Mucosa of rectum (tissue), 2 donors: Measurements from ENCODE around the gene SSBP1.

ENCODE experiments used
- H3K27ac ChIP-seq, 2 donors: one replicate each; pipeline ENCODE4 v1.7.0; 2013; ENCODE audit warnings: inconsistent platforms in 2 of 2, low read depth in 2 of 2, low read length in 2 of 2
- H3K27me3 ChIP-seq, 2 donors: one replicate each; pipeline ENCODE4 v1.7.0; 2013; ENCODE audit warnings: low read length in 2 of 2; ENCODE audit not compliant: control insufficient read depth in 2 of 2, insufficient read depth in 2 of 2
- H3K36me3 ChIP-seq, 2 donors: one replicate each; pipeline ENCODE4 v1.7.0; 2013; ENCODE audit warnings: low read length in 2 of 2; ENCODE audit not compliant: control insufficient read depth in 2 of 2, insufficient read depth in 2 of 2
- H3K4me1 ChIP-seq, 2 donors: one replicate each; pipeline ENCODE4 v1.7.0; 2013; ENCODE audit warnings: low read length in 2 of 2, mild to moderate bottlenecking in 1 of 2; ENCODE audit not compliant: control insufficient read depth in 2 of 2, insufficient read depth in 2 of 2
- H3K4me3 ChIP-seq, 2 donors: one replicate each; pipeline ENCODE4 v1.7.0; 2013; ENCODE audit warnings: low read length in 2 of 2
- H3K9ac ChIP-seq, 2 donors: one replicate each; pipeline ENCODE4 v1.7.0; 2013; ENCODE audit warnings: low read length in 2 of 2, low read depth in 1 of 2, mild to moderate bottlenecking in 1 of 2
- H3K9me3 ChIP-seq, 2 donors: one replicate each; pipeline ENCODE4 v1.7.0; 2013; ENCODE audit warnings: low read length in 2 of 2; ENCODE audit not compliant: control insufficient read depth in 2 of 2
- donor health status: healthy.
- donor health status: Normal muscosa, but diverticular disease.

Gene SSBP1

GRCh38 chr7:141708351-141708750 lies 29.8 kb upstream of the SSBP1 start, which contains the start of gene WEE2:
TSS of gene WEE2 (plus strand) at chr7:141708353. CDS start at chr7:141708759, 406 bp downstream.
- H3K9me3 ChIP-seq, result no peaks in the 10 kb centered on the region
- H3K27ac ChIP-seq, result no peak within 1 kb of the TSS
- H3K36me3 ChIP-seq, result no peaks in the 10 kb centered on the region
- H3K4me1 ChIP-seq, result peaks cover 11 to 15% of the 10 kb centered on the region in 2 donors
- no peak within 1 kb of the TSS for H3K9ac ChIP-seq
- H3K27me3 ChIP-seq, result no peaks in the 10 kb centered on the region
- H3K4me3 ChIP-seq, result no peak within 1 kb of the TSS

GRCh38 chr7:141709318-141709717 lies 28.8 kb upstream of the SSBP1 start:
- H3K27me3 ChIP-seq, result no peaks in the 10 kb centered on the region
- no peak overlapping the region for H3K27ac ChIP-seq
- H3K4me1 ChIP-seq, result peaks cover 5 to 13% of the 10 kb centered on the region in 2 donors
- no peaks in the 10 kb centered on the region for H3K36me3 ChIP-seq
- H3K4me3 ChIP-seq, result no peak overlapping the region
- no peak overlapping the region for H3K9ac ChIP-seq
- H3K9me3 ChIP-seq, result no peaks in the 10 kb centered on the region

GRCh38 chr7:141709749-141710148 lies 28.4 kb upstream of the SSBP1 start:
- peaks cover under 1 to 10% of the 10 kb centered on the region in 2 donors for H3K4me1 ChIP-seq

GRCh38 chr7:141710301-141710700 lies 27.9 kb upstream of the SSBP1 start:
- Histone ChIP-seq H3K4me3 (no peak overlapping the region), H3K9ac (no peak overlapping the region), H3K36me3 (no peaks in the 10 kb centered on the region), H3K27me3 (no peaks in the 10 kb centered on the region), H3K4me1 (peaks cover 0 to 10% of the 10 kb centered on the region in 2 donors), H3K9me3 (no peaks in the 10 kb centered on the region), H3K27ac (no peak overlapping the region)

More at GRCh38 chr7:141709749-141710148, 28.4 kb upstream of the SSBP1 start:
- Histone ChIP-seq H3K4me3 (no peak overlapping the region), H3K27ac (no peak overlapping the region), H3K36me3 (no peaks in the 10 kb centered on the region), H3K9me3 (no peaks in the 10 kb centered on the region), H3K27me3 (no peaks in the 10 kb centered on the region), H3K9ac (no peak overlapping the region)

GRCh38 chr7:141712603-141713255 lies 25.4 kb upstream of the SSBP1 start:
- no peak overlapping the region for H3K9ac ChIP-seq
- no peaks in the 10 kb centered on the region for H3K36me3 ChIP-seq
- no peak overlapping the region for H3K4me3 ChIP-seq

GRCh38 chr7:141713890-141714289 lies 24.3 kb upstream of the SSBP1 start:
- Histone ChIP-seq H3K4me1 (no peaks in the 10 kb centered on the region), H3K27ac (no peak overlapping the region), H3K9me3 (no peaks in the 10 kb centered on the region), H3K36me3 (no peaks in the 10 kb centered on the region), H3K9ac (no peak overlapping the region), H3K4me3 (no peak overlapping the region), H3K27me3 (no peaks in the 10 kb centered on the region)

More at GRCh38 chr7:141712603-141713255, 25.4 kb upstream of the SSBP1 start:
- H3K27me3 ChIP-seq, result no peaks in the 10 kb centered on the region
- H3K4me1 ChIP-seq, result no peaks in the 10 kb centered on the region
- H3K9me3 ChIP-seq, result no peaks in the 10 kb centered on the region
- no peak overlapping the region for H3K27ac ChIP-seq

GRCh38 chr7:141714571-141714970 lies 23.6 kb upstream of the SSBP1 start:
- no peaks in the 10 kb centered on the region for H3K9me3 ChIP-seq
- H3K27me3 ChIP-seq, result no peaks in the 10 kb centered on the region
- H3K9ac ChIP-seq, result no peak overlapping the region
- H3K36me3 ChIP-seq, result no peaks in the 10 kb centered on the region
- H3K4me1 ChIP-seq, result no peaks in the 10 kb centered on the region
- no peak overlapping the region for H3K4me3 ChIP-seq
- no peak overlapping the region for H3K27ac ChIP-seq

- Histone ChIP-seq H3K9ac (no peak overlapping the region), H3K27ac (no peak overlapping the region), H3K4me1 (no peaks in the 10 kb centered on the region), H3K4me3 (no peak overlapping the region), H3K36me3 (no peaks in the 10 kb centered on the region), H3K27me3 (no peaks in the 10 kb centered on the region), H3K9me3 (no peaks in the 10 kb centered on the region)
Observed at GRCh38 chr7:141715018-141715417, 23.1 kb upstream of the SSBP1 start.

GRCh38 chr7:141715794-141716689 lies 22.1 kb upstream of the SSBP1 start:
- Histone ChIP-seq H3K27me3 (no peaks in the 10 kb centered on the region), H3K4me3 (no peak overlapping the region), H3K4me1 (no peaks in the 10 kb centered on the region), H3K9me3 (no peaks in the 10 kb centered on the region), H3K36me3 (no peaks in the 10 kb centered on the region), H3K9ac (no peak overlapping the region), H3K27ac (no peak overlapping the region)

GRCh38 chr7:141717450-141717849 lies 20.7 kb upstream of the SSBP1 start:
- Histone ChIP-seq H3K27me3 (no peaks in the 10 kb centered on the region), H3K4me3 (no peak overlapping the region), H3K36me3 (no peaks in the 10 kb centered on the region), H3K9me3 (no peaks in the 10 kb centered on the region), H3K4me1 (no peaks in the 10 kb centered on the region), H3K27ac (no peak overlapping the region), H3K9ac (no peak overlapping the region)
